Neuronal stem cell (in vitro differentiated cells): ENCODE data around the gene DOK4.
"Not testable (repeated sequence)": the region's sequence is repeated elsewhere in the genome, so short reads cannot be mapped to it uniquely, and the experiment has no call there.

ENCODE experiments used
- DNase-seq: peaks from one replicate; pipeline ENCODE4 v3.0.0-alpha.2; 2013; ENCODE audit warnings: low spot score
- H2AFZ ChIP-seq: one replicate; pipeline ENCODE4 v1.6.1; 2013; ENCODE audit warnings: mild to moderate bottlenecking, low read length, inconsistent platforms
- H2AK5ac ChIP-seq: 2 replicates; pipeline ENCODE4 v1.6.1; 2013; ENCODE audit warnings: low read depth, mild to moderate bottlenecking, inconsistent platforms, low read length, moderate library complexity, mixed read lengths
- H2BK120ac ChIP-seq: 2 replicates; pipeline ENCODE4 v1.6.1; 2013; ENCODE audit warnings: low read depth, mild to moderate bottlenecking, inconsistent platforms, low read length, moderate library complexity, mixed read lengths
- H2BK12ac ChIP-seq: one replicate; pipeline ENCODE4 v1.6.1; 2013; ENCODE audit warnings: low read length, inconsistent platforms
- H2BK15ac ChIP-seq: 2 replicates; pipeline ENCODE4 v1.6.1; 2013; ENCODE audit warnings: mild to moderate bottlenecking, low read length, inconsistent platforms, mixed read lengths
- H2BK5ac ChIP-seq: one replicate; pipeline ENCODE4 v1.6.1; 2013; ENCODE audit warnings: inconsistent platforms, mild to moderate bottlenecking, low read length, moderate library complexity
- H3K14ac ChIP-seq: one replicate; pipeline ENCODE4 v1.6.1; 2013; ENCODE audit warnings: low read length, inconsistent platforms
- H3K18ac ChIP-seq: 2 replicates; pipeline ENCODE4 v1.6.1; 2013; ENCODE audit warnings: low read length, inconsistent platforms
- H3K23ac ChIP-seq: 2 replicates; pipeline ENCODE4 v1.6.1; 2013; ENCODE audit warnings: low read depth, mild to moderate bottlenecking, mixed read lengths, low read length, inconsistent platforms; ENCODE audit not compliant: poor library complexity
- H3K27ac ChIP-seq: replicated peaks from 3 replicates; pipeline ENCODE4 v1.5.1; 2013; ENCODE audit warnings: low read length, inconsistent platforms
- H3K27me3 ChIP-seq, 3 experiments: 2 replicates each; pipeline ENCODE4 v1.6.1; 2013; ENCODE audit warnings: low read length in 3 of 3, mild to moderate bottlenecking in 2 of 3, inconsistent platforms in 1 of 3, low read depth in 1 of 3, mixed read lengths in 1 of 3, moderate library complexity in 1 of 3; ENCODE audit not compliant: control insufficient read depth in 3 of 3, insufficient read depth in 3 of 3
- H3K36me3 ChIP-seq, 2 donors: replicated peaks in 1 of 2; 2 replicates each; pipeline ENCODE4 v1.6.1; 2013; ENCODE audit warnings: low read length in 2 of 2; ENCODE audit not compliant: control insufficient read depth in 2 of 2, insufficient read depth in 2 of 2
- H3K4ac ChIP-seq: 2 replicates; pipeline ENCODE4 v1.6.1; 2013; ENCODE audit warnings: inconsistent platforms, mild to moderate bottlenecking, low read length, moderate library complexity
- H3K4me1 ChIP-seq, 2 donors: 1 replicate in 1 of 2; 2 replicates in 1 of 2; pipeline ENCODE4 v1.6.1; 2013; ENCODE audit warnings: low read length in 2 of 2, low read depth in 1 of 2; ENCODE audit not compliant: control insufficient read depth in 2 of 2, insufficient read depth in 1 of 2
- H3K4me2 ChIP-seq: one replicate; pipeline ENCODE4 v1.6.1; 2013; ENCODE audit warnings: mild to moderate bottlenecking, low read length, inconsistent platforms; ENCODE audit not compliant: insufficient read depth, poor library complexity, severe bottlenecking
- H3K4me3 ChIP-seq, 2 donors: 2 replicates each; pipeline ENCODE4 v1.5.1; 2013; ENCODE audit warnings: low read length in 2 of 2, mild to moderate bottlenecking in 2 of 2, inconsistent platforms in 1 of 2, moderate library complexity in 1 of 2
- H3K79me1 ChIP-seq: one replicate; pipeline ENCODE4 v1.6.1; 2013; ENCODE audit warnings: low read depth, mild to moderate bottlenecking, inconsistent platforms, low read length, moderate library complexity
- H3K9ac ChIP-seq: one replicate; pipeline ENCODE4 v1.6.1; 2013; ENCODE audit warnings: mild to moderate bottlenecking, low read depth, low read length, inconsistent platforms; ENCODE audit not compliant: poor library complexity
- H3K9me3 ChIP-seq, 2 donors: replicated peaks in 1 of 2; 2 replicates each; pipeline versions ENCODE3 to v1.6.1; 2013; ENCODE audit warnings: low read length in 2 of 2, mild to moderate bottlenecking in 2 of 2, inconsistent platforms in 1 of 2, low read depth in 1 of 2, mixed read lengths in 1 of 2, moderate library complexity in 1 of 2; ENCODE audit not compliant: control insufficient read depth in 2 of 2, insufficient read depth in 1 of 2
- H4K8ac ChIP-seq: one replicate; pipeline ENCODE4 v1.6.1; 2013; ENCODE audit warnings: low read depth, mild to moderate bottlenecking, inconsistent platforms, low read length, moderate library complexity
- H4K91ac ChIP-seq: one replicate; pipeline ENCODE4 v1.6.1; 2013; ENCODE audit warnings: low read length, low read depth, mild to moderate bottlenecking, inconsistent platforms; ENCODE audit not compliant: poor library complexity
- WGBS, 2 donors: extraction: QIAGEN DNeasy Blood & Tissue Kit; methylation state at CpG; one replicate each; pipeline ENCODE4 v1.1.7; 2013; ENCODE audit warnings: missing lambda C conversion rate in 2 of 2, mixed read lengths in 1 of 2; ENCODE audit not compliant: insufficient read length in 2 of 2, insufficient replicate concordance in 1 of 2; ENCODE audit errors: extremely low coverage in 2 of 2; 5-methylcytosine and 5-hydroxymethylcytosine counted together

The DOK4 gene

DNA sequence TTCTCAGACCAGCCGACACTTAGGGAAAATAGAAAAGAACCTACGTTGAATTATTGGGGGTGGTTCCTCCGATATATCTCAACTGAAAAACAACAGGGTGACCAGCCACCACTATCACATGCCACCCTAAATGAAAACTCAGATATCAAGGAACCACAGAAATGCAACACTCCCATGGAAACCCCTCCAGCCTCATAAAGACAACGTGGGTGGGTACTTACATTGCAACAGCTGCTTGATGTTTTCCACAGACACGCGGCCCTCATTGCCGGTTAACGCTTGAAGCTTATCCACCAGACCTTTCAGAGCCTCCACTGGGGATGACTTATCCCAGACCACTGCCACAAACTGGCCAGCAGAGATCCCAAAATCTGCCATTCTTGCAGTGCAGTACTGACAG, 45.7 kb downstream of the DOK4 start:
- H2BK5ac ChIP-seq: not testable (repeated sequence)
- WGBS, 2 donors: no CpG with 5 or more reads among the region's 8 CpGs

DNA sequence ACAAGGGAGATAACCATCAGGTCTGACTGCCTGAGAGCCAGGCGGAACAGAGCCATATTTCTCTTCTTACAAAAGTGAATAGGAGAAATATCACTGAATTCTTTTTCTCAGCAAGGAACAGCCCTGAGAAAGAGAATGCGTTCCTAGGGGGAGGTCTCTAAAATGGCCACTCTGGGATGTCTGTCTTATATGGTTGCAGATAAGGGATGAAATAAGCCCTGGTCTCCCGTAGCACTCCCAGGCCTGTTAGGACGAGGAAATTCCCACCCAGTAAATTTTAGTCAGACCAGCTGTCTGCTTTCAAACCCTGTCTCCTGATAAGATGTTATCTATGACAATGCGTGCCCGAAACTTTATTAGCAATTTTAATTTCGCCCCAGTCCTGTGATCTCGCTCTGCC, 46.3 kb downstream of the DOK4 start:
- H2BK5ac ChIP-seq, H3K27ac ChIP-seq, H4K8ac ChIP-seq, H2AK5ac ChIP-seq, H3K4me2 ChIP-seq, H3K9ac ChIP-seq, DNase-seq, H3K14ac ChIP-seq, H4K91ac ChIP-seq, H3K18ac ChIP-seq, H2BK120ac ChIP-seq, H2BK12ac ChIP-seq, H2AFZ ChIP-seq, H3K9me3 ChIP-seq, H3K79me1 ChIP-seq, H3K4me3 ChIP-seq, H3K23ac ChIP-seq, H2BK15ac ChIP-seq, H3K4me1 ChIP-seq, H3K27me3 ChIP-seq, H3K4ac ChIP-seq: not testable (repeated sequence)
- no CpG with 5 or more reads among the region's 8 CpGs for WGBS, 2 donors
- peaks cover 13 to 65% of the 10 kb centered on the region in 2 donors for H3K36me3 ChIP-seq

More for the DNA sequence above, 45.7 kb downstream of the DOK4 start:
- H3K23ac ChIP-seq, H4K8ac ChIP-seq, H2BK120ac ChIP-seq, H2BK15ac ChIP-seq, H2BK12ac ChIP-seq, H3K4me2 ChIP-seq, H3K79me1 ChIP-seq, DNase-seq, H3K4ac ChIP-seq, H3K9me3 ChIP-seq, H3K4me3 ChIP-seq, H3K4me1 ChIP-seq, H3K27ac ChIP-seq, H2AFZ ChIP-seq, H3K9ac ChIP-seq, H3K18ac ChIP-seq, H3K14ac ChIP-seq, H3K27me3 ChIP-seq, H4K91ac ChIP-seq, H2AK5ac ChIP-seq: not testable (repeated sequence)
- peaks cover 13 to 59% of the 10 kb centered on the region in 2 donors for H3K36me3 ChIP-seq

DNA sequence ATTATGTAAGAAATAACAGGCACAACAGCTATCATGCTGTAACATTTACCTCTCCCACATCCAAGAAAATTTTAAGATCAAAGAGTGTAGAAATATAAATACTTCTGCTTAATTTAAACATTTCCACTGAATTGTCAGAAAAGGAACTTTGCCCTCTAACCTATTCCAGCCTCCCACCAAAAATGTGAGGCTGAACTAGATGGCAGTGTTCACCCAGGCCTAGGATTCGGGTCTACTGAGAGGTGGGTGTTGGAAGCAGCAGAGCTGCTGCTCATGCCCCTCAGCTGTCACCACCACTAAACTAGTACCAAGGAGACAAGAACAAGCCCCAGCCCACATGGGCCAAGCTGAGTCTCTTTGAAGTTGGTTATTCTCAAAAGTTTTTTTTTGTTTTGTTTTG, 50.5 kb downstream of the DOK4 start:
- no peak overlapping the region for H2BK5ac ChIP-seq
- no peak overlapping the region for H2AFZ ChIP-seq
- WGBS, 2 donors: no CpG with 5 or more reads among the region's 1 CpG
- H3K23ac ChIP-seq: no peak overlapping the region
- no peak overlapping the region for H2BK12ac ChIP-seq
- H3K18ac ChIP-seq: no peak overlapping the region
- no peaks in the 10 kb centered on the region for H3K27me3 ChIP-seq
- H2AK5ac ChIP-seq: no peak overlapping the region
- no peak overlapping the region for H3K4me2 ChIP-seq
- H3K27ac ChIP-seq: no peak overlapping the region
- no peaks in the 10 kb centered on the region for H3K4me1 ChIP-seq
- no peaks in the 10 kb centered on the region for H3K9me3 ChIP-seq
- no peak overlapping the region for H3K9ac ChIP-seq
- H4K91ac ChIP-seq: no peak overlapping the region
- H3K4me3 ChIP-seq: no peak overlapping the region
- H3K4ac ChIP-seq: no peak overlapping the region
- H4K8ac ChIP-seq: no peak overlapping the region
- H3K14ac ChIP-seq: no peak overlapping the region
- DNase-seq: no peak
- peaks cover 39 to 92% of the 10 kb centered on the region in 2 donors for H3K36me3 ChIP-seq
- H3K79me1 ChIP-seq: no peaks in the 10 kb centered on the region
- H2BK120ac ChIP-seq: no peak overlapping the region
- H2BK15ac ChIP-seq: no peak overlapping the region

DNA sequence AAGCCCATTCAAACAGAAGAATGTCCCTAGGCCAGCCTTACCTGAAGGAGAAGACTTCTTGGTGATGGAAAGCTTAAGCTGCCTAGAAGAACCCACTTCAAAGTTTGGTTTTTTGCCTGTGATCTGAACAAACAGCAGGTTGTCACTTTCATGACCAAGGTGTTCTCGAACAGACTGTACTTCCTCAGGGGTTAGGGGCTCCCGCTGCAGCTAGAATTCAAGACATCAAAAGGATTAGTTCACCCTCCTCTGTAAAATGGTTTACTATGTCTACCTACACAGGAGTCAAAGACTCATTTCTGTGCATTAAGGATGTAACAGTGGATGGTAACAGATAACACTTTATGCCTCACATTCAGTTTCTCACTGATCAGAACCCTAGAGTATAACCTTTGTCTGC, 52.3 kb downstream of the DOK4 start:
- Histone ChIP-seq H3K23ac (no peak overlapping the region), H3K36me3 (peaks cover 43 to 94% of the 10 kb centered on the region in 2 donors), H3K14ac (no peak overlapping the region), H3K27me3 (no peaks in the 10 kb centered on the region), H2BK15ac (no peak overlapping the region), H2BK5ac (no peak overlapping the region), H2AFZ (no peak overlapping the region), H3K9me3 (no peaks in the 10 kb centered on the region), H4K8ac (no peak overlapping the region), H3K4me1 (no peaks in the 10 kb centered on the region), H2AK5ac (no peak overlapping the region), H3K4me2 (no peak overlapping the region), H3K9ac (no peak overlapping the region), H2BK120ac (no peak overlapping the region), H2BK12ac (no peak overlapping the region), H3K27ac (no peak overlapping the region), H4K91ac (no peak overlapping the region), H3K4me3 (no peak overlapping the region), H3K4ac (no peak overlapping the region), H3K79me1 (no peaks in the 10 kb centered on the region), H3K18ac (no peak overlapping the region)
- no CpG with 5 or more reads among the region's 2 CpGs for WGBS, 2 donors
- no peak for DNase-seq
